Sigmoid colon (tissue), 4 donors: ENCODE data around the gene HMGB2.

Experiments
- EP300 ChIP-seq, 4 donors: sonication (generic); formaldehyde crosslinking; IDR thresholded peaks; one replicate each; pipeline ENCODE4 v1.6.1; 2017; ENCODE audit warnings: antibody characterized with exemption in 4 of 4
- TF ChIP-seq, protein P1 (sequence below), 4 experiments: fragments of 450-650 bp in 3 of 4; fragments of 200-600 bp in 1 of 4; IDR thresholded peaks; one replicate each; pipeline ENCODE4 v1.5.1; 2016 to 2019; ENCODE audit warnings: antibody characterized with exemption in 4 of 4, mild to moderate bottlenecking in 3 of 4, moderate library complexity in 2 of 4

DNA sequence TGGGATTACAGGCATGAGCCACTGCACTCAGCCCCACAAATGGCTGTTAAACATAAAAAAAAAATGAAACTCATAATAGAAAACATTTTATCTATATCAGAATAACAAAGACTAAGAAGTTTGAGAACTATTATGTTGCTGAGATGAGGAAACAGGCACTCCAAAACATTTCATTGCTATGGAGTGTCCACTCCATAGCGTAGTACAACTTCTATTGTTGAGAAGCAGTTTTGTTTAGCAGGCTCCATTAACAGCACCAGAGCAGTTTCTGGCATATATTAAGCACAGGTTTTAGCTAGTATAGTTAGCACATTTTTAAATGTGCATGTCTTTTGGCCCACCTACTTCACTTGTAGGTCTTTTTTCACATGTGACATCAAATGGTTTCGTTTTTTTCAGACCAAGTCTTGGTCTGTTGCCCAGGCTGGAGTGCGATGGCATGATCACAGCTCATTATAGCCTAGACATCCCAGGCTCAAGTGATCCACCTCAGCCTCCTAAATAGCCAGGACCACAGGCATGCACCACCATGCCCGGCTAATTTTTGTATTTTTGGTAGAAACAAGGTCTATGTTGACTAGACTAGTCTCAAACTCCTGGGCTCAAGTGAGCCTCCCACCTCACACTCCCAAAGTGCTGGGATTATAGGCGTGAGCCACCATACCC is 5.8 kb downstream of the HMGB2 start:
- TF ChIP-seq, protein P1, sequence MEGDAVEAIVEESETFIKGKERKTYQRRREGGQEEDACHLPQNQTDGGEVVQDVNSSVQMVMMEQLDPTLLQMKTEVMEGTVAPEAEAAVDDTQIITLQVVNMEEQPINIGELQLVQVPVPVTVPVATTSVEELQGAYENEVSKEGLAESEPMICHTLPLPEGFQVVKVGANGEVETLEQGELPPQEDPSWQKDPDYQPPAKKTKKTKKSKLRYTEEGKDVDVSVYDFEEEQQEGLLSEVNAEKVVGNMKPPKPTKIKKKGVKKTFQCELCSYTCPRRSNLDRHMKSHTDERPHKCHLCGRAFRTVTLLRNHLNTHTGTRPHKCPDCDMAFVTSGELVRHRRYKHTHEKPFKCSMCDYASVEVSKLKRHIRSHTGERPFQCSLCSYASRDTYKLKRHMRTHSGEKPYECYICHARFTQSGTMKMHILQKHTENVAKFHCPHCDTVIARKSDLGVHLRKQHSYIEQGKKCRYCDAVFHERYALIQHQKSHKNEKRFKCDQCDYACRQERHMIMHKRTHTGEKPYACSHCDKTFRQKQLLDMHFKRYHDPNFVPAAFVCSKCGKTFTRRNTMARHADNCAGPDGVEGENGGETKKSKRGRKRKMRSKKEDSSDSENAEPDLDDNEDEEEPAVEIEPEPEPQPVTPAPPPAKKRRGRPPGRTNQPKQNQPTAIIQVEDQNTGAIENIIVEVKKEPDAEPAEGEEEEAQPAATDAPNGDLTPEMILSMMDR (IDR thresholded peaks at IDR 0.05): no peak
- TF ChIP-seq EP300 (IDR thresholded peaks at IDR 0.05): no peak
